Measurements from ENCODE around the gene LMTK3. TPM values are rescaled to one million over a fixed set of nuclear protein-coding genes. Genes with fewer than 3 reads are reported as not detected.

Gene LMTK3
- total RNA-seq, 1 experiment from 2014 or later: 10.6 TPM

DNA sequence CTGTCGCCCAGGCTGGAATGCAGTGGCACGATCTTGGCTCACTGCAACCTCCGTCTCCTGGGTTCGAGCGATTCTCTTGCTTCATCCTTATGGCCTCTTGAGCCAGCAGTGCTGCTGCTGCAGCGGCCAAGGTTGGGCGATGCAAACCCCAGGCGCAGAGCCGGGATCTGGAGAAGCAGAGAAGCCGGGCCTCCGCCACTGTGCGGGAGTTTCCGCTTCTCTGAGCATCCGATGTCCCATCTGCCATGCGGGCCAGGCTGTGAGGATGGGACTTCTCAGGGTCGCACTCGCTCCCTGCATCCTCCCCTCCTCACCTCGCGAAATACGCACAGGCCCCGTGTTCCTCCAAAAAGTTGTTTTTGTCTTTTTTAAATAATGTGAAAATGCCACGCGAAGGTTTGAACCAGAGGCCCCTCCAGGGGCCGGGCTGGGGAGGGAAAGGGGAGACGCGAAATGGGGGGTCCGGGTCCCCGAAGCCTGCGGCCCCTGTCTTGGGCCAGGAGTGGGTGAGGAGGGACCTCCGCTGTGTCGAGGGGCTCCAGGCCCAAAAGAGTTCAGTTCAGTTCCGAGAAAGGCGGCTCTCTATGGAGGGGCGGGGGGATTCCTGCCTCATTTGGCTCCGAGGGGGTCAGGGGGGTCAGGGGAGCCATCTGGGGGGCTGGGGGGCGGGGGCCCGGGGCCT, 26.6 kb downstream of the LMTK3 start:
- ChIA-PET CTCF (no interaction called here), POLR2A (no interaction called here)
- no peak overlapping the region for H3K27ac ChIP-seq (ENCODE audit: low read length)
- TF ChIP-seq, protein P1, sequence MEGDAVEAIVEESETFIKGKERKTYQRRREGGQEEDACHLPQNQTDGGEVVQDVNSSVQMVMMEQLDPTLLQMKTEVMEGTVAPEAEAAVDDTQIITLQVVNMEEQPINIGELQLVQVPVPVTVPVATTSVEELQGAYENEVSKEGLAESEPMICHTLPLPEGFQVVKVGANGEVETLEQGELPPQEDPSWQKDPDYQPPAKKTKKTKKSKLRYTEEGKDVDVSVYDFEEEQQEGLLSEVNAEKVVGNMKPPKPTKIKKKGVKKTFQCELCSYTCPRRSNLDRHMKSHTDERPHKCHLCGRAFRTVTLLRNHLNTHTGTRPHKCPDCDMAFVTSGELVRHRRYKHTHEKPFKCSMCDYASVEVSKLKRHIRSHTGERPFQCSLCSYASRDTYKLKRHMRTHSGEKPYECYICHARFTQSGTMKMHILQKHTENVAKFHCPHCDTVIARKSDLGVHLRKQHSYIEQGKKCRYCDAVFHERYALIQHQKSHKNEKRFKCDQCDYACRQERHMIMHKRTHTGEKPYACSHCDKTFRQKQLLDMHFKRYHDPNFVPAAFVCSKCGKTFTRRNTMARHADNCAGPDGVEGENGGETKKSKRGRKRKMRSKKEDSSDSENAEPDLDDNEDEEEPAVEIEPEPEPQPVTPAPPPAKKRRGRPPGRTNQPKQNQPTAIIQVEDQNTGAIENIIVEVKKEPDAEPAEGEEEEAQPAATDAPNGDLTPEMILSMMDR (IDR thresholded peaks at IDR 0.05): no peak
- TF ChIP-seq, protein P2, sequence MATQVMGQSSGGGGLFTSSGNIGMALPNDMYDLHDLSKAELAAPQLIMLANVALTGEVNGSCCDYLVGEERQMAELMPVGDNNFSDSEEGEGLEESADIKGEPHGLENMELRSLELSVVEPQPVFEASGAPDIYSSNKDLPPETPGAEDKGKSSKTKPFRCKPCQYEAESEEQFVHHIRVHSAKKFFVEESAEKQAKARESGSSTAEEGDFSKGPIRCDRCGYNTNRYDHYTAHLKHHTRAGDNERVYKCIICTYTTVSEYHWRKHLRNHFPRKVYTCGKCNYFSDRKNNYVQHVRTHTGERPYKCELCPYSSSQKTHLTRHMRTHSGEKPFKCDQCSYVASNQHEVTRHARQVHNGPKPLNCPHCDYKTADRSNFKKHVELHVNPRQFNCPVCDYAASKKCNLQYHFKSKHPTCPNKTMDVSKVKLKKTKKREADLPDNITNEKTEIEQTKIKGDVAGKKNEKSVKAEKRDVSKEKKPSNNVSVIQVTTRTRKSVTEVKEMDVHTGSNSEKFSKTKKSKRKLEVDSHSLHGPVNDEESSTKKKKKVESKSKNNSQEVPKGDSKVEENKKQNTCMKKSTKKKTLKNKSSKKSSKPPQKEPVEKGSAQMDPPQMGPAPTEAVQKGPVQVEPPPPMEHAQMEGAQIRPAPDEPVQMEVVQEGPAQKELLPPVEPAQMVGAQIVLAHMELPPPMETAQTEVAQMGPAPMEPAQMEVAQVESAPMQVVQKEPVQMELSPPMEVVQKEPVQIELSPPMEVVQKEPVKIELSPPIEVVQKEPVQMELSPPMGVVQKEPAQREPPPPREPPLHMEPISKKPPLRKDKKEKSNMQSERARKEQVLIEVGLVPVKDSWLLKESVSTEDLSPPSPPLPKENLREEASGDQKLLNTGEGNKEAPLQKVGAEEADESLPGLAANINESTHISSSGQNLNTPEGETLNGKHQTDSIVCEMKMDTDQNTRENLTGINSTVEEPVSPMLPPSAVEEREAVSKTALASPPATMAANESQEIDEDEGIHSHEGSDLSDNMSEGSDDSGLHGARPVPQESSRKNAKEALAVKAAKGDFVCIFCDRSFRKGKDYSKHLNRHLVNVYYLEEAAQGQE (IDR thresholded peaks at IDR 0.05; ENCODE audit: insufficient read depth in 1 of 2, low read depth in 2 of 2, low read length in 1 of 2): no peak
- TF ChIP-seq TCF7L2 (IDR thresholded peaks at IDR 0.05; ENCODE audit: low read depth, low read length): no peak
- TF ChIP-seq SIN3A (IDR thresholded peaks at IDR 0.05; ENCODE audit: borderline replicate concordance, insufficient read depth, low read depth, low read length): no peak
- TF ChIP-seq POLR2AphosphoS5 (IDR thresholded peaks at IDR 0.05; ENCODE audit: low read depth, low read length): no peak
- BruUV-seq (replicated peaks): no TSS peak
- no peaks in the 10 kb centered on the region for H3K9me3 ChIP-seq (ENCODE audit: control insufficient read depth, insufficient read depth, low read depth, low read length)
- intact Hi-C loops (cut with micrococcal nuclease; ENCODE audit: unreplicated experiment) (no loop called here), in situ Hi-C loops (cut with HindIII; ENCODE audit: low pct_unique_long_range_greater_than_20kb, low sequenced_read_pairs) (no loop called here)
- H3K4me1 ChIP-seq (ENCODE audit: control insufficient read depth, insufficient read depth, low read length): peaks cover 35% of the 10 kb centered on the region
- no peak for DNase-seq (ENCODE audit: low read depth, low spot score)
- no peaks in the 10 kb centered on the region for H3K27me3 ChIP-seq (ENCODE audit: control insufficient read depth, insufficient read depth, low read length)
- ATAC-seq: no peak
- no peaks in the 10 kb centered on the region for H3K36me3 ChIP-seq (ENCODE audit: control insufficient read depth, insufficient read depth, low read length)
- no peak overlapping the region for H3K4me3 ChIP-seq (ENCODE audit: low read depth in 2 of 2, low read length in 2 of 2)

DNA sequence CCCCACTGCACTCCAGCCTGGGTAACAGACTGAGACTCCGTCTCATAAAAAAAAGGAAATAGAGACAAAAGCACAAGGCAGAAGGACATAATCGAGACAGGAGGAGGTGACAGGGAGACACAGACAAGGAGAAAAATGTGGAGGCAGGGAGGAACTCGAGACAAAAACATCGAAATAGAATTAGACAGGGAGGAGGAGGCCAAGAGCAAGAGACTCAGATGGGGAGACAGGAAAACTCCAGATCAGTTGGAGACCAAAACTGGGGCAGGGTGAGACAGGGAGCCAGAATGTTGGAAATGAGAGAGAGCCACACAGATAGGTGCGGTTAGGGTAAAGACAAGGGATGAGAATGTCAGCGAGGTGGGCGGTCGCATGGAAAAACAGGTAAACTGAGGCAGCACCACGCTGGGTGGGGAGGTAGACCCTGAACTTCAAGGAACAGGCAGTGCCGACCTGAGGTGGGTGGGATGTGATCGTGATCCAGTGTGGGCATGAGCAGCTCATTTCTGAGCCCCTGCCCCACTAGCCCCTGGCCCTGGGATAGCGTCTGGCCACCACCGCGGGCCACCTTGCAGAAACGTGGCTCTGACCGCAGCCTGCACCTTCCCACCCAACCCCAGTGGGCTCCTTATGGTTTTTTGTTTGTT, 27.3 kb downstream of the LMTK3 start:
- ATAC-seq (no peak), DNase-seq (ENCODE audit: low read depth, low spot score) (no peak)
- BruUV-seq (replicated peaks): no TSS peak
- no peaks in the 10 kb centered on the region for H3K36me3 ChIP-seq (ENCODE audit: control insufficient read depth, insufficient read depth, low read length)
- H3K27me3 ChIP-seq (ENCODE audit: control insufficient read depth, insufficient read depth, low read length): no peaks in the 10 kb centered on the region
- ChIA-PET POLR2A (no interaction called here), CTCF (no interaction called here)
- no peak overlapping the region for H3K27ac ChIP-seq (ENCODE audit: low read length)
- in situ Hi-C loops (cut with HindIII; ENCODE audit: low pct_unique_long_range_greater_than_20kb, low sequenced_read_pairs): no loop called here
- no peak overlapping the region for H3K4me3 ChIP-seq (ENCODE audit: low read depth in 2 of 2, low read length in 2 of 2)
- H3K9me3 ChIP-seq (ENCODE audit: control insufficient read depth, insufficient read depth, low read depth, low read length): no peaks in the 10 kb centered on the region
- peaks cover 31% of the 10 kb centered on the region for H3K4me1 ChIP-seq (ENCODE audit: control insufficient read depth, insufficient read depth, low read length)
- no peak; the same call in 1 of the 2 replicates for TF ChIP-seq POLR2AphosphoS5 (IDR thresholded peaks at IDR 0.05; ENCODE audit: low read depth, low read length)
- TF ChIP-seq, protein P1 (IDR thresholded peaks at IDR 0.05): no peak
- no peak for TF ChIP-seq SIN3A (IDR thresholded peaks at IDR 0.05; ENCODE audit: borderline replicate concordance, insufficient read depth, low read depth, low read length)
- intact Hi-C loops (cut with micrococcal nuclease; ENCODE audit: unreplicated experiment): no loop called here
